BE2C (cell line): ENCODE measurements around the gene TECPR1.

ENCODE experiments used
- DNase-seq: peaks from one replicate; pipeline ENCODE4 v3.0.0-alpha.2; 2020
- H3K27me3 ChIP-seq: fragments of 250-450 bp; sonication (Bioruptor Pico); 2 replicates; pipeline ENCODE4 v1.5.1; 2020; ENCODE audit warnings: mild to moderate bottlenecking
- H3K36me3 ChIP-seq: fragments of 250-450 bp; sonication (Bioruptor Pico); 2 replicates; pipeline ENCODE4 v1.5.1; 2020; ENCODE audit warnings: mild to moderate bottlenecking
- H3K4me1 ChIP-seq: fragments of 250-450 bp; sonication (Bioruptor Pico); 2 replicates; pipeline ENCODE4 v1.5.1; 2020
- H3K4me3 ChIP-seq: 2 replicates; pipeline ENCODE4 v1.5.1; 2011; ENCODE audit warnings: low read depth, low read length
- H3K9me3 ChIP-seq: fragments of 250-450 bp; sonication (Bioruptor Pico); 2 replicates; pipeline ENCODE4 v1.5.1; 2020
- CTCF ChIP-seq: IDR thresholded peaks from 2 replicates; pipeline ENCODE4 v1.5.1; 2012; ENCODE audit warnings: mild to moderate bottlenecking, low read depth, low read length

The TECPR1 gene

DNA sequence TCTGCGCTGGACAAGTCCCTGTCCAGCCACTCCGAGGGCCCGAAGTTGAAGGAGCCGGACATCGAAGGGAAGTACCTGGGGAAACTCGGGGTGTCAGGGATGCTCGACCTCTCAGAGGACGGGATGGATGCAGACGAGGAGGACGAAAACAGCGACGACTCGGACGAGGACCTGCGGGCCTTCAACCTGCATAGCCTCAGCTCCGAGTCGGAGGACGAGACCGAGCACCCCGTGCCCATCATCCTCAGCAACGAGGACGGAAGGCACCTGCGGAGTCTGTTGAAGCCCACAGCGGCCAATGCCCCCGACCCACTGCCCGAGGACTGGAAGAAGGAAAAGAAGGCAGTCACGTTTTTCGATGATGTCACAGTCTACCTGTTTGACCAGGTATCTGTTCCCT is 57.8 kb downstream of the TECPR1 start:
- Histone ChIP-seq H3K27me3 (no peaks in the 10 kb centered on the region), H3K36me3 (peaks cover 22% of the 10 kb centered on the region), H3K4me3 (no peak overlapping the region), H3K4me1 (no peaks in the 10 kb centered on the region), H3K9me3 (no peaks in the 10 kb centered on the region)
- no peak for TF ChIP-seq CTCF
- DNase-seq: no peak

GRCh38 chr7:98193474-98194180 is 58.4 kb downstream of the TECPR1 start:
- Histone ChIP-seq H3K27me3 (no peaks in the 10 kb centered on the region), H3K36me3 (peaks cover 22% of the 10 kb centered on the region), H3K9me3 (no peaks in the 10 kb centered on the region), H3K4me1 (no peaks in the 10 kb centered on the region), H3K4me3 (no peak overlapping the region)
- no peak for DNase-seq
- TF ChIP-seq CTCF: no peak

- no peaks in the 10 kb centered on the region for H3K27me3 ChIP-seq
- H3K4me1 ChIP-seq: no peaks in the 10 kb centered on the region
- TF ChIP-seq CTCF: no peak
- H3K36me3 ChIP-seq: peaks cover 22% of the 10 kb centered on the region
- no peak overlapping the region for H3K4me3 ChIP-seq
- H3K9me3 ChIP-seq: no peaks in the 10 kb centered on the region
- no peak for DNase-seq
Measured at GRCh38 chr7:98192781-98193457, 59.1 kb downstream of the TECPR1 start.

DNA sequence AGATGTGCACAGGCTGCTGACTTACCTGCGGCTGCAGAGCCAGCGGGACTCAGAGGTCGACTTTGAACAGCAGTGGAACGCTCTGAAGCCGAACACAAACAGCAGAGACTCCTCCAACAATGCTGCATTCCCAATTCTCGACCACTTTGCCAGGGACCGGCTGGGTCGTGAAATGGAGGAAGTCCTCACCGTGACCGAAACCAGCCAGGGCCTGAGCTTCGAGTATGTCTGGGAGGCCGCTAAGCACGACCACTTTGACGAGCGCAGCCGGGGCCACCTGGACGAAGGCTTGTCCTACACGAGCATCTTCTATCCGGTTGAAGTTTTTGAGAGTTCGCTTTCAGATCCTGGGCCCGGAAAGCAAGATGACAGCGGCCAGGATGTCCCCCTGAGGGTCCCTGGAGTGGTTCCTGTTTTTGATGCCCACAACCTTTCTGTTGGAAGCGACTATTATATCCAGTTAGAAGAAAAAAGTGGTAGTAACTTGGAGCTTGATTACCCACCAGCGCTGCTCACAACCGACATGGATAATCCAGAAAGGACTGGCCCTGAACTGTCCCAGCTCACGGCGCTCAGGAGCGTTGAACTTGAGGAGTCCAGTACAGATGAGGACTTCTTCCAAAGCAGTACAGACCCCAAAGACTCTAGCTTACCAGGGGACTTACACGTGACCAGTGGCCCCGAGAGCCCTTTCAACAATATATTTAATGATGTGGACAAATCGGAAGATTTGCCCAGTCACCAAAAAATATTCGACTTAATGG is 60.2 kb downstream of the TECPR1 start:
- TF ChIP-seq CTCF: no peak
- no peaks in the 10 kb centered on the region for H3K9me3 ChIP-seq
- no peak for DNase-seq
- peaks cover 22% of the 10 kb centered on the region for H3K36me3 ChIP-seq
- no peaks in the 10 kb centered on the region for H3K27me3 ChIP-seq
- H3K4me3 ChIP-seq: no peak overlapping the region
- no peaks in the 10 kb centered on the region for H3K4me1 ChIP-seq

DNA sequence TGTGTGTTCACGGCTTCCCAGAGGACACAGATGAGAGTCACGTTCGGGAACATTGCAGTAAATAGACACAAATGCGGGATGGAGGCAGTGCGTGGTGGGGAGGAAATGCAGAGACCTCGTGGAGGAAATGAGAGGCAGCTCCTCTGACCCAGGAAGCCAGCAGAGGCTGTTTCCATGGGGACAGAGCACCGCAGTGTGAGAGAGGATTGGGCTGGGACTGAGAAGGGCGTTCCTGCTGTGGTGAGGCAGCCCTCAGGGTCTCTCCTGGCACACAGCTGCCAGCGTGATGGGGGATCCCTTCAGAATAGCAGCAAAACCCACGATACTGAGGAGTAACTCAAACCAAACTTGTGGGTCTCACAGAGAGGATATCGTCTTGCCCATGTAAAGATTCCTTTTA is 62.5 kb downstream of the TECPR1 start:
- Histone ChIP-seq H3K27me3 (no peaks in the 10 kb centered on the region), H3K4me1 (no peaks in the 10 kb centered on the region), H3K9me3 (no peaks in the 10 kb centered on the region), H3K36me3 (peaks cover 22% of the 10 kb centered on the region), H3K4me3 (no peak overlapping the region)
- no peak for DNase-seq
- no peak for TF ChIP-seq CTCF
